ENCODE data around the gene MYOZ3.

Gene MYOZ3, protein sequence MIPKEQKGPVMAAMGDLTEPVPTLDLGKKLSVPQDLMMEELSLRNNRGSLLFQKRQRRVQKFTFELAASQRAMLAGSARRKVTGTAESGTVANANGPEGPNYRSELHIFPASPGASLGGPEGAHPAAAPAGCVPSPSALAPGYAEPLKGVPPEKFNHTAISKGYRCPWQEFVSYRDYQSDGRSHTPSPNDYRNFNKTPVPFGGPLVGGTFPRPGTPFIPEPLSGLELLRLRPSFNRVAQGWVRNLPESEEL

DNA sequence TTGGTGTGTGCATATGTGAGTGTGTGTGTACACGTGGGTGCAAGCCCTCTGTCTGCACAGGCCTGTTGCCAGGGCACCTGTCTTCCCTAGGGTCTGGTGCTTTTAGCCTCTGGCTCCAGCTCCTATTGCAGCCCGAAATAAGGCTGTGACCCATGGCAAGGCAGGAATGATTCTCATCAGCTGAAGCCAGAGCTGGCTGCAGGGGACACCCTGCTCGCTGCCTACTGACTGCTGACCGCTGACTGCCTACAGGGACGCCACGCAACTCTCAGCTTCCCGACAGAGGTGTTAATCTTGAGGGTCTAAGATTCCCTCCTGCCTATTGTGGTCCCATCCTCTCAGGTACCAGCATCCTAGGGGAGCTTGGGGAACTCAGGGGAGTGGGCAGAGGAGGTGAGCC is at the start of gene MYOZ3:
Gene MYOZ3, plus strand, starts transcription at position 166 of the 400 bp plus-strand sequence. CDS start 1,691 bp downstream, outside the sequence.
- no peak for DNase-seq (ENCODE audit: extremely low read depth in 1 of 2, low read depth in 1 of 2)

DNA sequence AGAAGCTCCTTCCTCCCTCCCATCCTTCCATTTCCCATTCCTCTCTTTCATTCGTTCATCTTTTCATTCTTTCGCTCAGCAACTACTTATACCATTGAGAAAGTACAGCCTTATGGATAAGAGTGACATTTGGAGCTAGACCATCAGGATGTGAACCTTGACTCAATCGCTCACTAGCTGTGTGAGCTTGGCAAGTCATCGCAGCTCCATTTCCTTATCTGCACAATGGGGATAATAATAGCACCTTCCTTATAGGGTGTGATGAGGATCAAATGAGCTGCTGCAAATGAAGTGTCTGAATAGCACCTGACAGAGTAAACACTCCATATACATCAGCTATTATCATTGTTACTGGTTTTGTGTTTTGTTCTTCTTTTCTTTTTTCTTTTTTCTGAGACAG is 48.6 kb upstream of the MYOZ3 start:
- no peak for DNase-seq (ENCODE audit: extremely low read depth in 1 of 2, low read depth in 1 of 2)

DNA sequence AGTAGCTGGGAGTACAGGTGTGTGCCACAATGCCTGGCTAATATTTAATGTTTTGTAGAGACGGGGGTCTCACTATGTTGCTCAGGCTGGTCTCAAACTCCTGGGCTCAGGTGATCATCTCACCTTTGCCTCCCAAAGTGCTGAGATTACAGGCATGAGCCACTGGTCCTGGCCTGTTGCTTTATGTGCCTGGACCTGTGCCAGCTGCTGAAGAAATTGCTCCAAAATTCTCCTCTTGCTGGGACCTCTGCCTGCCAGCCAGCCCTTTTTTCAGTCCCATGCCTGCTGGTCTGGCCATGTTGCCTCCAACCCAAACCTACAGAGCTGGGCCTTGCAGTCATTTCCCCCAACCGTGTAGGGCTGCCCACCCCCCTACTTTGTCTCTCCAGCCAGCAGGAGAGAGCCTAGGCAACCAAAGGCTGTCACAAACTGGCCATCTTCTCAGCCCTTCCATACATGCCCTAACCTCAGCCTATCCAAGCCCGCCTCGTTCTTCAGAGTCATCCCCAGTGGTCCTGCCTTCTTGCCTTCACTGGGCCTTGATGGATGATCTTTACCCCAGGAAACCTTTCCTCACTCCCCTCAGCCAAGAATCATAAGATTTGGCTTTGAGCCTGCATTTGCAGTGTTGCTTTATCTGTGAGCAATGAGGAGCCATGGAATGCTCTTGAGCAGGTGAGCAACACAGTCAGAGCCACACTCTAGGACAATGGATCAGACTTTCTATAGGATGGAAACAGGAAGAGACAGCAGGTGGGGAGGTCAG is 48.0 kb upstream of the MYOZ3 start:
- no peak for DNase-seq (ENCODE audit: extremely low read depth in 1 of 2, low read depth in 1 of 2)

DNA sequence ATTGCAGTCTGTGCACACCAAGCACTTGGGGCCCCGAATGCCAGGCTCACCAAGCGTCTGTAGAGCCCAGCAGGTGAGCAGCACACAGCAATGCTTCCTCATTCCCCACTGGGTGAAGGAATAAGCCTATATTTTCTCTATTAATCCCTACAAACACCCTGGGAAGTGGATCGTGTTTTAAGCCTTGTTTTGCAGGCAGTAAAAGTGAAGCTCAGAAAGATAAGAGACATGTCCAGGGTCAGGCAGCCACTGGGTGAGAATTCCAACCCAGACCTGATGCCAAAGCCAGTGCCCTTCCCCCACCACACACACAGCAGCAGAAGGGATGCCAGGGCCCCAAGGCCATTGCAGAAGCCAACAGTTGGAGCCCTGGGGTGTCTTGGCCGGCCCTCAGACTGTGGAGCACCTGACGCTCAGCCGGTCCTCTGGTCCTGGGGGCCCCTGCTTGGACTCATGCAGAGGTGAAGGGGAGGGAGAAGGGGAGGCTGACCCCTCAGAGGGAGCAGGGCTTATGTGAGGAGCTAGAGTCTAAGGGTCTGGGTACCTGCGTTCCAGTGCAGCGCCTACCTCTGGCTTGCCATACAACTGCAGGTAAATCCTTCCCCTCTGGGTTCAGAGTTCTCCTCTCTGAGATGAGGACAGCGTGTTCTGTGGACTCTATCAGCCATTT is 46.9 kb upstream of the MYOZ3 start:
- no peak for DNase-seq (ENCODE audit: extremely low read depth in 1 of 2, low read depth in 1 of 2)

DNA sequence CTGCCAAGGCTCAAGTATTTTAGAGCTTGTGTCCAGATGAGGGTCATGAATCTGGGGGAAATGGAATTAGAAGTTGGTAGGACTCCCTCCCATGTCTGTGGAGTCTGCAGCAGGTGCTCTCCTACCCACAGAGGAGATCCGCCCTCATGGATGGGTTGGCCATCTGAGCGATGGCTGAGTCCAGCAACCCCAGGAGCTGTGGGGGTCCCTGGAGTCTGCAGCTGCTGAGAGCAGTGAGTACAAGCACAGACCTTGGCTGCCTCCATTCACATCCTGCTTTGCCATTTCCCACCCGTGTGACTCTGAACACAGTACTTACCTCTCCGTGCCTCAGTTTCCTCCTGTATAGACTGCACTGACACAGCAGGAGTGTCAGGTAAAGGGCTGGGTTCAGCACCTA is 46.4 kb upstream of the MYOZ3 start:
- no peak for DNase-seq (ENCODE audit: extremely low read depth in 1 of 2, low read depth in 1 of 2)

DNA sequence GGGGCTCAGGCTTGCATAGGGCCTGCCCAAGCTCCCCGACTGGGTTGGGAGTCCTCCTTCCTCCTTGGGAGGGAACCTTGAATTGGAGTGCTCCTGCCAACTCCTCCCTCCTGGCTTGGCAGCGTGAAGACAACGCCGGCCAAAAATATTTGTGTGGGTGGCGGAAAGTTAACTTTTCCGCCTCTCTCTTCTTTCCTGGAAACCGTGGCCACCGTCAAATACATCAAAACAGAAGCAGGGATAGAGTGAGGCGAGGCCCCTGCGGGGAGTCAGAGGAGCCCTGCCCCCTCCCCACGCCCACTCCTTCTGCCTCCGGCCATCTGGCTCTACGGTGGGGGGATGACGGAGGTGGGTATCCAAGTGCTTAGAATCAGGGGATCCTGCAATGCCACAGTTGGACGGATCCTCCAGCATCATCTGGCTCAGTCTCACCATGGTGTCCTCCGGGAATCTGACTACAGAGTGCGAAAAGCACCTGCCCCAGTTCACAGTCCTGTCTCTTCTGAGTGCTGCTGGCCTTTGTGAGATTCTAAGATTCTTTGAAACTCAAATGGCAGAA is 45.8 kb upstream of the MYOZ3 start:
- DNase-seq (ENCODE audit: extremely low read depth in 1 of 2, low read depth in 1 of 2), result no peak

DNA sequence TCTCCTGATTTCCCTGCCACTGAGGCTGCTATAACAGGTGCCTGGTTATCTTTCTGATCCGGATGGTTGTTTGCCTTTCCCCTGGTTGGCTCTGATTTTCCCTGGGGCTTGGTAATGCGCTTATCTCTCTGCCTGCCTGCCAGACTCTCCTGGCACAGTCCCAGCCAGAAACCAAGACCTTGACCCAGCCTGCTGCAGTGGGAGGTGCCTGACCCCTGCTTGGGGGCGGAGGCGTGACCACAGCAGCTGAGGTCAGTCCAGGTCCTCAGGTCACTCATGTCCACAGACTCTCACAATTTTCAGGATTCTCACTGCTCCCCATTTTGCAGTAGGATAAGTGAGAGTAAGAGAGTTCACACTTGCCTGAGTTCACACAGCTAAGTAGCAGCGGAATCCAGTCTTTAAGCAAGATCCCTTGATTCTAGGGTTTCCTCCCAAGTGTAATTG is 45.0 kb upstream of the MYOZ3 start:
- DNase-seq (ENCODE audit: extremely low read depth in 1 of 2, low read depth in 1 of 2), result no peak

DNA sequence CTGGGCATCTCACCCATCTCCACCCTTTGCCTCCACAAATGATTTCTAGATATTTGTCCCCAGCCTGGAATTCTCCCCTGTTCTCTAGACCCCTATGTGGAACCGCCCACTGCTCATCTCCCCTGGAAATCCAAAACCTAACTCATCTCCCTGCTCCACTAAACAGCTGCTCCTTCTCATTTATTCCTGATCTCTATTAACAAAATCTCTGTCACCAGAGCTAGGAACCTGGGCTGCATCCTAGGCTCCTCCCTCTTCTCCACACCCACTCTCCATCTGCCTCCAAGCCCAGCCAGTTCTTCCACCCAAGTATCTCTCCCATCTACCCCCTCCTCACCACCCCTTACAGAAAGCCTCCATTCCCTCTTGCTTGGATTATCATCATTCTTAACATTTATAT is 44.5 kb upstream of the MYOZ3 start:
- no peak for DNase-seq (ENCODE audit: extremely low read depth in 1 of 2, low read depth in 1 of 2)

DNA sequence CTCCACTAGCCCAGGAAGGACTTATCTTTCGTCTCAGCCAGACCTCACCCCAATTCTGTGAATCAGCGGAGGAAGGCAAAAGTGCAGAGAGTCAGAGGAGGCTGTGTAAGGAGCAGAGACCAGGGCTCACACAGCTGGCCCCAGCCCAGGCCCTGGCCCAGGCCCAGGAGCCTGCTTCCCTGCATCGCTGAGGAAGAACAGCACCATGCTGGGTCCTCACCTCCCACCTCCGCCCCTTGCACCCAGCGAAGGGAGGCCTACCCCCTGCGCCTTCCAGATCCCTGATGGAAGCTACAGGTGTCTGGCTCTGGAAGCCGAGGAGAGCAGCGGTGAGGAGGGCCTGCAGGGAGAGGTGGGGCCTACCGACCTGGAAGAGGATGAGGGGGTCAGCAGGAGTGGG is 42.9 kb upstream of the MYOZ3 start:
- no peak for DNase-seq (ENCODE audit: extremely low read depth in 1 of 2, low read depth in 1 of 2)

DNA sequence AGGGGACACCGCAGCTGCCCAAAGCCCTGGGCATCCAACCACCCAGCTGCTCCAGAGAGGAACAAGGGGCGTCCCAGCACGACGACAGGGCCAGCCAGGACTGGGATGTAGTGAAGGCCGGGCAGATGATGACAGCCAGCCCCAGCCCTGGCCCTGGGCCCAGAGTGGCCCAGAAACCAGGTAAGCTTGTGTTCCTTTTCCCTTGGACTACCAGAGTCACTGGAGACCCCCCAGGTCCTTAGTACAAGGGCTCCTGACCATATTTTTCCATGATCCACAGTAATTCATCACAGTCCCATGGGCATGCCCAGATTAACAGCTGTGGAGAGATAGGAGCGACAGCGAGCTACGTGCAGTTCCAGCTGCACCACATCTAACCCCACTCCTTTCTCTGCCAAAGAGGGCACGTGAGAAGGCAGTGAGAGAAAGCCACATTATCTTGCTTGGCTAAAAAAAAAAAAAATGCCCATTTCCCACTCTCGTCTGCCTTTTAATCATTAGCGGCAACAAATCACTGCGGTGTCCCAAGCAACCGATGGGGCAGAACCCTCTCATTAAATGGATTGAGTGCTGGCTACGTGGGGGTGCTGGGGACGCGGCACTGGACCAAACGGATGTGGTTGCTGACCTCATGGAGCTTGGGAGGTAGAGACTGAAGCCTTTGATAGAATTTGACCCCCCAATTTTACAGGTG is 42.3 kb upstream of the MYOZ3 start:
- DNase-seq (ENCODE audit: extremely low read depth in 1 of 2, low read depth in 1 of 2), result no peak

DNA sequence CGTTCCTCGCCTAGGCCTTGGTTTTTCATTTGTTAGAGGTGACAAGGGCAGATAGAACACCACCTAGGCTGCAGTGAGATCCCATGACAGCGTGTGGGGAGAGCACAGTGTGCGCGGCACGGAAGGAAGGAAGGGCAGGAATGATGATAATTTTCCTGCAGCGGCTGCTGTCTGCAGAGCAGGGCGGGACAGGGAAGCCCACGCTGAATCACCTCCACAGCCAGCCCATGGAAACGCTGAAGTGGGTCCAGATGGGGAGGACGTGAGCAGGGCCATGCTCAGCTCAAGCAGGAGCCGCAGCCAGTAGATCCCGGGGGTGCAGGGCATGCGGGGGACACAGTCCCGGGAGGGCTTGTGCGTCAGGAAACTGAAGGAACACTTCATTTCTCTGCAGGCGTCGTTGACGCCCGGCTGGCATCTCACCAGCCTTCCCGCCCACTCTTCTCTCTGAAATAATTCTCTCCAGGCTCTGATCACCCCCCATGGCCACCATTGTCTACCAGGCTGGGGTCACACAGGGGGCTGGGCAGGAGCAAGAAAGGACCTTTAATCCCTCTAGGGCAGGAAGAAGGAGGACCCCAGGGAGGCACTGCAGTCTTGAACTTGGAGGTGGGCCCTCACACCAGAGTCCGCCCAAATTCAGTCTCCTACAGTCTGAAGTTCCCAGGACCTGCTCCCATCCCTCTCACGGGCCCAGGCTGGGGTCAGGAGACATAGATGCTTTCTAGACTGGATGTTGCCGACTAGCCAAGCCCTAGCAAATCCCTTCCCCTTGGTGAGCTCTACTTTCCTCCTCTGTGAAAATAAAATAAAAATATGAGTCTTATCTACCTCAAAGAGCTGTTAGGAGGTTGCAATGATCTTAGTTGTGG is 41.5 kb upstream of the MYOZ3 start:
- DNase-seq (ENCODE audit: extremely low read depth in 1 of 2, low read depth in 1 of 2), result no peak

DNA sequence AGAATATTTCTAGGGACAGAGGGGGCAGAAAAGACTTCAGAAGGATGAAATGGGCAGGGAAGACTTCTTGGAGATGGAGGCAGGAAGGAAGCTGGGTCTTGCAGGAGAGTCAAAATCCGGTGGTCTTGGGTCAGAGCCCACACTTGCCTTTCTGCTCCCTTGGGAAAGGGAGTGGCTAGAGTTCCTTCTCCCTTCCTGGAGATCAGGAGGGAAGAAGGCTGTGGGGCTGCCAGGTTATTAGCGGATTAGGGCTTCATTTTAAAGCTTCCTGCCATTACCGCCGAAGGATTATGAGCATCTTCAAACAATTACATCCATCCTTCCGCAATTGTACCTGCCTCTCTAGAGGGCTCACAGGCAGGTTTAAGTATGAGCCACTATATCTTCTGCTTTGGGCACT is 39.8 kb upstream of the MYOZ3 start:
- DNase-seq (ENCODE audit: extremely low read depth in 1 of 2, low read depth in 1 of 2), result no peak

DNA sequence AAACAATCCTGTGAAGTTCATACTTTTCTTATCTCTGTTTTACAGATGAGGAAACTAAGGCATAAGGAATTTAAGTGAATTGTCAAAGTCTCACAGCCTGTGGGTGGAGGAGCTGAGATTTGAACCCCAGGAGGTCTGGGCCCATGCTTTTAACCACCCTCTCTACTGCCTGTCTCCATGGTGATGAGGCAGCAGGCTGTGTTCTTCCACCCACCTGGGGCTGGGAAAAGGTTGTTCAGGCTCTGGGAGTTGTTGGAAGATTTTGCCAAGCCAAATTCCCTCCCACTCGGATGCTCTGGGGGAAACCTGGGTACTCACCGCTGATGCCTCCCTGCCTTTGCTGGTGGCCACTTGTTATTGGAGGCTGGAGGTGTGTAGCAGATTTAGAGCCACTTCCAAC is 38.9 kb upstream of the MYOZ3 start:
- DNase-seq (ENCODE audit: extremely low read depth in 1 of 2, low read depth in 1 of 2), result no peak

DNA sequence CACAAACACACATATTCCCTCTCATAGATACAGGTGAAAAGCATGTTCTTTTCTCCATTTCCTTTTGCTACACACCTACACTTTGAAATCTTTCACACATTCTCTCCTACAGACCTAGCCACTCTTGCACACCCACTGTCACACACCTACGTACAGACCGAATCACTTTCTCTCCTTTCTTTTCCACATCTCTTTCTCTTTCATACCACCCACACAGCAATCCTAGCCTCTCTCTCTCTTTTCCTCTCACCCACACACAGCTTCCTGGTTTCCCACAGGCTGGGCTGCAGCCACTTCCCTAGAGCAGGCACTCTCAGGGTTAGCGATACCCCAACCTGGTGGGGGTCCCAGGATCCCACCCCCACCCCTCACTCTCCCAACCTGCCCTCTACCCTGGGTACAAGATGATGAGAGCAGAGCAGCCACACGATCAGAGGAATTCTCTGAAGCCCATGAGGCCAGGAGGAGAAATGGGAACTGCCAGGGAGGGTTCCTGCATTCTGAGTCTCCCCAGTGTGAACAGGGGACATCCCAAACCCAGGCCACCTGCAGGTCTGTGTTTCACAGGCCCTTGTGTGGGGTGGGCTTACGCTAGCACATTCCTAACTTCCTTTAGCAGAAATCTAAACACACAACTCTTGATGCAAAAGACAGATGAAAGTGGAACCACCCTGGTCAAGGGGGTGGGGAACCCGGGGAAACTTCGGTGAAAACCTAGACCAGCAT is 37.7 kb upstream of the MYOZ3 start:
- DNase-seq (ENCODE audit: extremely low read depth in 1 of 2, low read depth in 1 of 2), result no peak

DNA sequence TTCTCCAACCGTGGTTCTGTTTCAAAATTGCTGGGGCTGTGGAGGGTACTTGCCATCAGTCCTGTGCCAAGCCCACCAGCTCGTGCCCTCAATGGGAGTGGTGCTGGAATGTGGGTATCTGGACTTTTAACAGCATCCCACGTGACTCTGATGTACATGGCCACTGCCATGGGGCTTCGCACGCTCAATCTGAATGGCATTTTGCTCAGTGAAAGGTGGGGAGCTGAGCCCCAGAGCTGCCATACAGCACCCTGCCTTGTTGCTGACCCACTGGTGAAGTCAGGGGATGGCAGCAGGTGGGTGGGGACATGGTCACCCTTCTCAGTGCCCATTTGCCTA is 37.2 kb upstream of the MYOZ3 start:
- DNase-seq (ENCODE audit: extremely low read depth in 1 of 2, low read depth in 1 of 2), result no peak

DNA sequence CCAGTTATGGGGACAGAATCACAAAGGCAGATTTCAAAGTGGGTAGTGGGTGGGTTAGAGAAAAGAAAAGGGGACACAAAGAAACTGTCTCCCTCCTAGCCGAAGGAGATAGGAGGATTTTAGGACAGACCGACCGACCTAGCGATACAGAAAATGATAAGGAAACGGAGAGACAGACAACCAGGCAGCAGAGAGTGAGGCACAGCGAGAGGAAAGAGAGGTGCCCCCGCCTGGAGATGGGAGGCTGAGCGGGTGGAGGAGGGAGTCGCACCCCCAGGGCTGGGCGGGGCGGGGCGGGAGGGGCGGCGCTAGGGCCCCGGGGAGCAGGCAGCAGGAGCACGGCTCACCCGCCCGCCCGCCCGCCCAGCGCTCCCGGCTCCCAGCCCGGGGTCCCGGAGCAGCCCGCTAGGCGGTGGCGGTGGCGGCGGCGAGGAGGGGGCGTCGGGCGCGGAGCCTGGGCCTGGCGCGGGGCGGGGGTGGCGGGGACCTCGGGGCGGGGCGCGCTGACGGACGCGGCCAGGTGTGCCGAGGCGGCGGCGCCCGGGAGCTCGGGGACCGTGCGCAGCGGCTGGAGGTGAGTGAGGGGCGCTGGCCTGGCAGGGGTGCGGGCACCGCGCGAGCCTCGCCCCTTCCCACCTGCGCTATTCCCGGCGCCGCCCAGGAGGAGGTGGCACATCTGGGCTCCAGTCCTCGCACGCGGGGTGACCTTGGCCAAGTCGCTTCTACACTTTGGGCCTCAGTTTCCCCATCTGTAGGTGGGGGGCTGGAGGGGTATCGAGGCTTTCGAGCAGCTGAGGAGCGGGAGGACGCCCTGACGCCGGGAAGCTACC is 36.5 kb upstream of the MYOZ3 start:
- no peak for DNase-seq (ENCODE audit: extremely low read depth in 1 of 2, low read depth in 1 of 2)

DNA sequence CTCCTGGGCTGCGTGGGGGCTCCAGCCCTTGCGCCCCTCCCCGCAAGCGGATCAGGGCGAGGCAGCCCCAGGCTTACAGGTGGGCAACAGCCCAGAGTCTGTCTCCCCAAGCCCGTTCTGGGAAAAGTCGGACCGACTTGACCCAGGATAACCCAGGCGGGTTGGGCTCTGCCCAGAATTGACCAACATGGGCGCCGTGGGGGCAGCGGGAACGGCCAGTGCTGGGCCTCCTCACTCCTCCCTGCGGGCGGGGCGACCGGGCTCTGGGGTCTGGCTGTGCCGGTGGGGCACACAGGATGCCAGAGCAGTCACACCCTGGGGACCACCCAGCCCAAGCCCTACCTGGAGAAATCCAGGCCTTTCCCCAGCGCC is 35.9 kb upstream of the MYOZ3 start:
- no peak for DNase-seq (ENCODE audit: extremely low read depth in 1 of 2, low read depth in 1 of 2)

DNA sequence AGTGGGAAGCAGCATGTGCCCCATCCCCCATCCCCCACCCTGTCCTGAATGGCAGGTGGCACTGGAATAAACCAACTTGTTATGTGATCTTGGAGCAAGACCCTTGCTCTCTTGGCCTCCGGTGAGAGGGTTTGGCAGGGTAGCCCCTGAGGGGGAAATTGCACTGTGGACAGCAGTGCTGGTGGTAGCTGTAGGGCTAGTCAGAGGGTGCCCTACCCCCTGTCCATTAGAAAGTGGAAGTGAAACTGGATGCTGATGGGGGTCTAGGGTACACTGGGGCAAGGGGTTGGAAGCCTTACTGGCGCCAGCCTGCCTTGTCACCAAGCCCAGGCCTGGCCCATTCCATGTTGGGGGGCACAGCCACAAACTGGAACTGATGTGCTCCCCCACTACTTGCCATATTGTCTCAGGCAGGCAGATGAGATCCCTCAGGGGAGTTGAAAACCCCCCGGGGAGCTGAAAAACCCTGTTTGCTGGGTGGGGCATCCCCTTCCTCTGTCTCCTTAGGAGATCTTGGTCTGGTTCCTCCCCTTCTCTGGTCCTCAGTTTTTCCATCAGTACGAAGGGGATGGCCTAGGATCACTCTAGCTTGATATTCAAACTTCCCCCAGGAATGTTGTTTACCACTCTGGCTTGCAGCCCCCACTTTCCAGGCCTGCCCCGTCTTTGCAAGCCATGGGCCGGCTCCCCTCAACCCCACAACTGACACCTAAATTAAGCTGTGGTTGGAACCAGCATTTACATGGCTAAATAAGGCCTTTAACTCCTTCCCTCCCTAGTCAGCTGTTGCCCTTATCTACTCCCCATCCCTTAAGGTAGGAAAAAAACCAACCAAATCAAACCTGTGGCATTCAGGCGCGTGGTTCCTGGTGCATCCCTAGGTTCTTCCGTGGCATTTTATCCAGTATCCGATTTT is 35.0 kb upstream of the MYOZ3 start:
- no peak for DNase-seq (ENCODE audit: extremely low read depth in 1 of 2, low read depth in 1 of 2)

Measured in activated CD8-positive, alpha-beta memory T cell treated with anti-CD3 and anti-CD28 coated beads for 1 hour (primary cell).